MM.1S (cell line): ENCODE measurements around the gene RAPGEF2.

Source experiments
- CTCF ChIP-seq: fragments of 300-600 bp; sonication (generic); IDR thresholded peaks from 2 replicates; pipeline ENCODE4 v1.5.1; 2016; ENCODE audit warnings: antibody characterized with exemption, low read length, mixed read lengths
- EZH2 ChIP-seq: fragments of 300-600 bp; sonication (generic); optimal IDR thresholded peaks from 2 replicates; pipeline ENCODE3; 2017; ENCODE audit warnings: low read depth, mild to moderate bottlenecking, antibody characterized with exemption, low read length, mixed read lengths

GRCh38 chr4:159201168-159201567 is 98.3 kb downstream of the RAPGEF2 start:
- TF ChIP-seq CTCF = no peak
- no peak for TF ChIP-seq EZH2
